Stomach (tissue), 9 donors: ENCODE data around the gene NEK7. TPM values are rescaled to one million over a fixed set of nuclear protein-coding genes. Genes with fewer than 3 reads are reported as not detected.

Experiments
- DNase-seq, 2 donors: peaks; one replicate each; pipeline versions ENCODE4 v3.0.0 to v3.0.0-alpha.2; 2013 to 2019
- H3K27ac ChIP-seq, 5 donors: fragments of 200-600 bp in 4 of 5; sonication (generic) in 4 of 5; one replicate each; pipeline ENCODE4 v1.5.1; 2013 to 2019; ENCODE audit warnings: mild to moderate bottlenecking in 1 of 5, moderate library complexity in 1 of 5
- H3K27me3 ChIP-seq, 3 donors: fragments of 200-600 bp; sonication (generic); one replicate each; pipeline ENCODE4 v1.5.1; 2017 to 2019; ENCODE audit warnings: mixed run types in 1 of 3
- H3K36me3 ChIP-seq, 4 donors: fragments of 200-600 bp; sonication (generic); 1 replicate in 3 of 4; 2 replicates in 1 of 4; pipeline ENCODE4 v1.5.1; 2016 to 2019
- H3K4me1 ChIP-seq, 4 donors: fragments of 200-600 bp; sonication (generic); one replicate each; pipeline ENCODE4 v1.5.1; 2016 to 2019
- H3K4me3 ChIP-seq, 4 donors: fragments of 200-600 bp; sonication (generic) in 3 of 4; one replicate each; pipeline ENCODE4 v1.5.1; 2016 to 2019; ENCODE audit warnings: mild to moderate bottlenecking in 1 of 4
- H3K9me3 ChIP-seq, 4 donors: fragments of 200-600 bp; sonication (generic); one replicate each; pipeline ENCODE4 v1.5.1; 2016 to 2019
- CTCF ChIP-seq, 7 experiments: fragments of 450-650 bp in 4 of 7; fragments of 200-600 bp in 3 of 7; sonication (generic) in 3 of 7; IDR thresholded peaks; one replicate each; pipeline ENCODE4 v1.5.1; 2016 to 2019; ENCODE audit warnings: antibody characterized with exemption in 7 of 7, control low read depth in 2 of 7, mild to moderate bottlenecking in 1 of 7
- EP300 ChIP-seq: sonication (generic); formaldehyde crosslinking; IDR thresholded peaks from one replicate; pipeline ENCODE4 v1.6.1; 2017; ENCODE audit warnings: antibody characterized with exemption
- POLR2A ChIP-seq, 4 donors: fragments of 450-650 bp; IDR thresholded peaks; one replicate each; pipeline ENCODE4 v1.6.1; 2016; ENCODE audit warnings: antibody characterized with exemption in 4 of 4, control low read depth in 2 of 4, mild to moderate bottlenecking in 1 of 4, moderate library complexity in 1 of 4
- POLR2AphosphoS5 ChIP-seq, 3 donors: sonication (generic); formaldehyde crosslinking; IDR thresholded peaks; one replicate each; pipeline ENCODE4 v1.6.1; 2016; ENCODE audit warnings: antibody characterized with exemption in 3 of 3
- WGBS, 5 donors: extraction: QIAGEN DNeasy Blood & Tissue Kit in 3 of 5; methylation state at CpG; one replicate each; pipeline versions ENCODE4 v1.1.5 to v1.1.7; 2013 to 2018; 5-methylcytosine and 5-hydroxymethylcytosine counted together
- intact Hi-C: fragments of 100-400 bp; cut with DNase I; formaldehyde crosslinking; loops from one replicate; pipeline ENCODE4 v1.15.1; 2023; ENCODE audit warnings: low total_unique reads
- polyA plus RNA-seq, 3 donors: library from polyadenylated mRNA; stranded (reverse); fragments of 200-250 nt; gene quantifications; one replicate each; pipeline ENCODE4 v1.2.3, GENCODE V29; 2013
- total RNA-seq, 5 donors: library from RNA; depleted of rRNA; stranded (reverse); fragments of >200 nt; gene quantifications; one replicate each; pipeline versions ENCODE4 v1.1.0 to v1.2.3, GENCODE V29; 2014 to 2016
- donor health status: healthy with polysubstance abuse.
- donor health status: Bipolar disorder and iron deficiency.
- donor health status: healthy.

The NEK7 gene
- total and polyA plus RNA-seq, 8 donors: 13.2 to 116 (median 35.4) TPM

DNA sequence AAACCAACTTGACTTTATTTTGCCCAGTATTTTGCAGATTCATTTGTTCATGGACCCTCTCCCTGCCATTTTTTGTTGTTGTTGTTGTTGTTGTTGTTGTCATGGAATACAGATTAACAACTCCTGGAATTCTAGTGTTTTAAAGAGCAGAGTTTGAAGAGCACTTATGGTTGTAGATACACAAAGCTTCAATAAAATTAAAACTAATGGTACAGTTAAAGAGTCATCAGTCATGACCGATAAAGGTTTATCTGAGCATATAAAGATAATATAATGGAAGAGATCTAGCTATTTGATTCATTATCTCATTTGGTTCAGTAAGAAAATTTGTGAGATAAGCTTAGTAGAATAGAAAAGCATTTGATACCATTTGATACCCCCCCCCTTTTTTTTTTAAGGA, 21.8 kb downstream of the NEK7 start:
- H3K4me3 ChIP-seq: no peak overlapping the region
- WGBS, 5 donors: 56 to 74% (median 65%) methylated on average over 1 of the region's 1 CpG
- TF ChIP-seq POLR2A (IDR thresholded peaks at IDR 0.05) (no peak), CTCF (IDR thresholded peaks at IDR 0.05) (no peak), EP300 (no peak), POLR2AphosphoS5 (IDR thresholded peaks at IDR 0.05) (no peak)

DNA sequence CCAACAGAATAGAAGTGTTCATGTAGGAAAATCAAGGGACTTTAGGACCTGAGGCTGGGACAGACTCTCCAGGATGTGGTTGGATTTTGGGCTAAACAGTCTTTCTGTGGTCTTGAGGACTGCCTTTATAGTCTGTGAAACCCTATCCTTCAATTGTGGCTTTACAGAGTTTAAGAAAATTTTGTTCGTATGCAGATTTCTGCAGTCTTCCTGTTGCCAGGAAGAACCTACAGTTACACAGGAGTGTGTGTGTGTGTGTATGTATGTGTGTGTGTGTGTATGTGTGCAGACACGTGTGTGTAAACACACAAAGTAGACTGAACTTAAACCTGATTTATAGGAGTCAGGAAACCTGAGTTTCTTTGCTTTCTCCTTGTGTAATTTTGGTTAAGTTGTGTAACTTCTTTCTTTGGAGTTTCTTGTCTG, 22.8 kb downstream of the NEK7 start:
- peaks cover 5 to 74% (median 37%) of the 10 kb centered on the region in 4 donors for H3K4me1 ChIP-seq
- no peak overlapping the region for H3K4me3 ChIP-seq
- WGBS, 5 donors: 20 to 40% (median 25%) methylated on average over 2 of the region's 2 CpGs
- no peaks in the 10 kb centered on the region for H3K9me3 ChIP-seq
- no peaks in the 10 kb centered on the region for H3K27me3 ChIP-seq
- DNase-seq: peak in 1 of 2 donors; percentile 34
- TF ChIP-seq POLR2AphosphoS5 (IDR thresholded peaks at IDR 0.05) (no peak), CTCF (IDR thresholded peaks at IDR 0.05) (no peak), POLR2A (IDR thresholded peaks at IDR 0.05) (no peak), EP300 (no peak)
- intact Hi-C loops: no loop called here
- H3K27ac ChIP-seq: no peak overlapping the region
- no peaks in the 10 kb centered on the region for H3K36me3 ChIP-seq

More for the DNA sequence above, 21.8 kb downstream of the NEK7 start:
- intact Hi-C loops: no loop called here
- no peaks in the 10 kb centered on the region for H3K9me3 ChIP-seq
- no peaks in the 10 kb centered on the region for H3K36me3 ChIP-seq
- peaks cover 10 to 75% (median 44%) of the 10 kb centered on the region in 4 donors for H3K4me1 ChIP-seq
- no peak overlapping the region for H3K27ac ChIP-seq
- no peaks in the 10 kb centered on the region for H3K27me3 ChIP-seq
- DNase-seq: no peak

DNA sequence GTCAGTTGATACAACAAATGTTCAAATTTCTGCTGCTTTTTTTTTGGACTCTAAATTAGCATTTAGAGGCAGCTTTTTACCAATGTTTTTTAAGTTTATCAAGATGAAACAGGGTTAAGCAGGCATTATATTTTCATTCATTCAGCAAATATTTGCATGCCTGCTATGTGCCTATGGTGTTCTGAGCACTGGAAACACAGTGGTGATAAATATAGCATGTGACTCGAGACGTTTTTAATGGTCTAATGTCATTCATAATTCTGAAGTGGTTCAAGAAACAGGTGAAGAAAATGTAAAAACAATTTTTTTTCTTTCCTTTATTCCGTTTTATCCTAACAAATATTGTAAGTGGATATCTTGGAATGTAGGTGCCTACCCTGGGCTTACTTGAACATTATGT, 26.8 kb downstream of the NEK7 start:
- peaks cover 5 to 70% (median 33%) of the 10 kb centered on the region in 4 donors for H3K4me1 ChIP-seq
- 47 to 61% (median 57%) methylated on average over 3 of the region's 3 CpGs for WGBS, 5 donors

DNA sequence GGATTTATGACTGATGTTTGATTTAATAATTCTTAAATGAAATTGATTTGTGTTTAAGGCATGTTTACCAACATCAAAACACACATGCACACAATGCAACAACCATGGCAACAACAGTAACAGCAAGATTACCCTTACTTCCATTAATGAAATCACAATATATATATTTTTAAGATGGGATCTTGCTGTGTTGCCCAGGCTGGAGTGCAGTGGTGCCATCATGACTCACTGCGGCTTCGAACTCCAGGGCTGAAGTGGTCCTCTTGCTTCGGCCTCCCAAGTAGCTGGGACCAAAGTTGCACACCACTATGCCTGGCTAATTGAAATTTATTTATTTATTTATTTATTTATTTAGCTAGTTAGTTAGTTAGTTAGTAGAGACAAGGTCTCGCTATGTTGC, 27.7 kb downstream of the NEK7 start:
- Histone ChIP-seq H3K4me3 (no peak overlapping the region), H3K36me3 (no peaks in the 10 kb centered on the region), H3K9me3 (no peaks in the 10 kb centered on the region), H3K4me1 (peaks cover 5 to 72% (median 36%) of the 10 kb centered on the region in 4 donors), H3K27me3 (no peaks in the 10 kb centered on the region), H3K27ac (no peak overlapping the region)
- TF ChIP-seq POLR2AphosphoS5 (IDR thresholded peaks at IDR 0.05) (no peak), CTCF (IDR thresholded peaks at IDR 0.05) (no peak), POLR2A (IDR thresholded peaks at IDR 0.05) (no peak), EP300 (no peak)
- 95 to 98% (median 97%) methylated on average over 4 of the region's 4 CpGs for WGBS, 5 donors
- DNase-seq: no peak
- intact Hi-C loops: no loop called here

More for the DNA sequence above, 26.8 kb downstream of the NEK7 start:
- no peaks in the 10 kb centered on the region for H3K36me3 ChIP-seq
- no peak for DNase-seq
- H3K27ac ChIP-seq: no peak overlapping the region
- no peak for TF ChIP-seq POLR2AphosphoS5 (IDR thresholded peaks at IDR 0.05)
- TF ChIP-seq CTCF (IDR thresholded peaks at IDR 0.05): no peak
- TF ChIP-seq POLR2A (IDR thresholded peaks at IDR 0.05): no peak
- no peaks in the 10 kb centered on the region for H3K9me3 ChIP-seq
- H3K4me3 ChIP-seq: no peak overlapping the region
- no peaks in the 10 kb centered on the region for H3K27me3 ChIP-seq
- intact Hi-C loops: no loop called here
